Coronary artery (tissue), 2 donors: ENCODE measurements around the gene AGRP.

Experiments
- DNase-seq: peaks from one replicate; pipeline ENCODE4 v3.0.0-alpha.2; 2017; ENCODE audit warnings: low spot score
- H3K27ac ChIP-seq, 2 donors: fragments of 200-600 bp; sonication (generic); one replicate each; pipeline ENCODE4 v1.5.1; 2016 to 2019
- H3K4me3 ChIP-seq: fragments of 200-600 bp; sonication (generic); 2 replicates; pipeline ENCODE4 v1.5.1; 2016; ENCODE audit warnings: mild to moderate bottlenecking, moderate library complexity
- TF ChIP-seq, protein P1 (sequence below): fragments of 200-600 bp; sonication (generic); IDR thresholded peaks from one replicate; pipeline ENCODE4 v1.5.1; 2019; ENCODE audit warnings: antibody characterized with exemption

Gene AGRP

DNA sequence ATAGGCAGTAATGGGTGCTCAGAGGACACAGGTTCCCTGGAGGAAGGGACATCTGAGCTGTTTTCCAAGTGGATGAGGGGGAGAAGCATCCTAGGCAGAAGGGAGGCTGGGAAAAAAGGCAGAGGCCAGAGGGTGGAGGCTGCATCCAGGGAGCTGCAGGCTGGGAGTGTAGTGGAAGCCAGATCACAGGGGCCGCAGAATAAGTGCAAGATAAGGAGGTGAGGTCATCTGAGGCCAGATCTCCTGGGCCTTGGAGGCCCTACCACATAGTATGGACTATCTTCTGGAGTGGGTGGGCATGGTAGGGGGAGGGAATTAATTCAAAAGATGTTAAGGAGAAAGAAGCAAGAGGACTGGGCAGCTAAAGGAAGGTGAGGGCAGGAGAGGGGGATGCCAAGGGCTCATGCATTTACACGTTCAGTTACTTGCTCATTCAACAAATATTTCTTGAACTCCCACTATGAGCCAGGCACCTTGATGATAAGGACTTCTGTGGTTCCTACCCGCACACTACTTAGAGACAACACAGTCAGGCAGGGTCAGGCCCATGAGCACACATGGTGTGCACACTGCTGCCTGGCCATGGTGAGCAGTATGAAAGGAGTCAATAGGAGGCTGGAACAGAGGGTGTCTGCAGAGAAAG, 42.9 kb upstream of the AGRP start:
- no peak for DNase-seq
- TF ChIP-seq, protein P1, sequence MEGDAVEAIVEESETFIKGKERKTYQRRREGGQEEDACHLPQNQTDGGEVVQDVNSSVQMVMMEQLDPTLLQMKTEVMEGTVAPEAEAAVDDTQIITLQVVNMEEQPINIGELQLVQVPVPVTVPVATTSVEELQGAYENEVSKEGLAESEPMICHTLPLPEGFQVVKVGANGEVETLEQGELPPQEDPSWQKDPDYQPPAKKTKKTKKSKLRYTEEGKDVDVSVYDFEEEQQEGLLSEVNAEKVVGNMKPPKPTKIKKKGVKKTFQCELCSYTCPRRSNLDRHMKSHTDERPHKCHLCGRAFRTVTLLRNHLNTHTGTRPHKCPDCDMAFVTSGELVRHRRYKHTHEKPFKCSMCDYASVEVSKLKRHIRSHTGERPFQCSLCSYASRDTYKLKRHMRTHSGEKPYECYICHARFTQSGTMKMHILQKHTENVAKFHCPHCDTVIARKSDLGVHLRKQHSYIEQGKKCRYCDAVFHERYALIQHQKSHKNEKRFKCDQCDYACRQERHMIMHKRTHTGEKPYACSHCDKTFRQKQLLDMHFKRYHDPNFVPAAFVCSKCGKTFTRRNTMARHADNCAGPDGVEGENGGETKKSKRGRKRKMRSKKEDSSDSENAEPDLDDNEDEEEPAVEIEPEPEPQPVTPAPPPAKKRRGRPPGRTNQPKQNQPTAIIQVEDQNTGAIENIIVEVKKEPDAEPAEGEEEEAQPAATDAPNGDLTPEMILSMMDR: no peak
- no peak overlapping the region for H3K27ac ChIP-seq
- no peak overlapping the region for H3K4me3 ChIP-seq

DNA sequence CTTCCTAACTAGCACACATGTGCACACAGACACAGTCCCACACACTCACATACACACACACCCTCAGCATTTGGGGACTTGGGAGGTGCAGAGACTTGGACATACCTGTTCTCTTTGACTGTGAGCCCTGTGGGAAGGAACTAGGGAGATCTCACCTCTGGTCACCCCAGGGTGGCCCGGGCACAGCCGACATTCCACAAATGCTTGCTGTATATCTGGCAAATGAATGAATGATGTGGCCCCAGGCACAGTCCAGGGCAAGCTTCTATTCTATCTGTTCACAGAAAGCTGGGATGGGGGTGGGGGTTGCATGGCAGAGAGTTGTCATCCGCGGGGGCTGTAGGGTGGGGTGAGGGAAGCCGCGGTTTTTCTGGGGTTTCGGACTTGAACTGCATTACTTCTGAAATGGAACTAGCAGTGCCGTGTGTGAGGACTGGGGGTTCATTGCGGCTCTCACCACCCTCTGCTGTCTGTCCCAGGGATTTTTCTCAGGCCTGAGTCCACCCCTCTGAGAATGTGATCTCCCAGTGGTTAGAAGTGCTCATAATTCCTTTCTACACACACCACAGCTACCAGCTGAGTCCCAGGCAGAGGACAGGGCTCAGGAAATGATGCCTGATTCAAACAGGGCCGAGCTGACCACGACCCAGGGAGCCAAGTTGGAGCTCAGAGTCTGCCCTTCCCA, 42.0 kb upstream of the AGRP start:
- no peak for DNase-seq
- no peak overlapping the region for H3K27ac ChIP-seq
- no peak overlapping the region for H3K4me3 ChIP-seq
- TF ChIP-seq, protein P1: no peak

DNA sequence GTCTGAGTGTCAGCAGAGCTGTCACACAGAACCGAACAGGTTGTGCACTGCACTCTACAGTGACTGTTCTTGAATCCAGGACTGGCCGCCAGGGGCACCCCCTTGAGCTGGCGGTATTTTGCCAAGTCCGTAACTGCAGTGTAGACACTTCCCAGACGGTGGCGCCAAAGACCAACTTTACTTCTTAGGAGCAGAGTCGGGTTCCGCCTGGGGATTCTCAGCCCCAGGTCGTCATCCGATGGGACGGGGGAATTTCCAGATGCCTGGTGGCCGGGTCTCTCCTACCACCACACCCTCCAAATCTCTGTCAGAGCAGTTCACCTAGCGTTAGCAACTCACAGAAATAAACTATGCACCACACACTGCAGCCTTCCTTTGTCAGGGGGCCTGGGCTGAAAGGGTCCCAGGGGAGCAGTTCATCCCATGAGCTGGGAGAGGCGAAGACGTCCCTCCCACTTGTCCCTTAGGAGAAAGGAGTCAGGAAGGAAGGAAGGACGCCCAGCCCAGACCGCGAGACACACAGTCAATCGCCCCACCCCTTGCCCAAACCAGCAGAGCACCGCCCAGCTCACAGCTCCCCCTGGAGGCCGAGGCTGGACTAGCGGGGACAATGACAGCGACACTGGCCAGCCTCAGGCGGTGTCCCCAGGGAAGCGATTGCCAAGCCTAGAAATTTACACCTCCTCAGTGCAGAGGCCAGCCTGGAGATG, 37.9 kb upstream of the AGRP start:
- DNase-seq: peak; percentile 97
- peak overlapping the region; percentile 67 for H3K4me3 ChIP-seq
- TF ChIP-seq, protein P1: peak; percentile 85
- peak overlapping the region; percentile 91 for H3K27ac ChIP-seq

DNA sequence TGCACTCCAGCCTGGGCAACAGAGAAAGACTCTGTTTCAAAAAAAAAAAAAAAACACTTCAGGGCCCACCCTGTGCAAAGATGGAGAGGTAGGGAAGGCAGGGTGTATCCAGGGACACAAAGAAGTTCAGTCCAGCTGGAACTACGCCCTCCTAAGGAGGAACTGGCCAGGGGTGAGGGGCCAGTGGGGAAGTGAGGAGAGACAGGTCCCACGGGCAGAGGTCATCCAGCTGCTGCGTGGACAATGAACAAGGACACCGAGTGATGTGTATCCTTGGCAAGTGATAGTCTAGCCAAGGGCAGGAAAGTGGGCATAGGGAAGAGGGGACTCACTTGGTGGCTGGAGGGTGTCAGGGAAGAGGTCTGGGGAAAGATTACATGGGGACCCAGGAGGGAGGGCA, 35.9 kb upstream of the AGRP start:
- Histone ChIP-seq H3K27ac (no peak overlapping the region), H3K4me3 (no peak overlapping the region)
- TF ChIP-seq, protein P1: no peak
- DNase-seq: no peak

DNA sequence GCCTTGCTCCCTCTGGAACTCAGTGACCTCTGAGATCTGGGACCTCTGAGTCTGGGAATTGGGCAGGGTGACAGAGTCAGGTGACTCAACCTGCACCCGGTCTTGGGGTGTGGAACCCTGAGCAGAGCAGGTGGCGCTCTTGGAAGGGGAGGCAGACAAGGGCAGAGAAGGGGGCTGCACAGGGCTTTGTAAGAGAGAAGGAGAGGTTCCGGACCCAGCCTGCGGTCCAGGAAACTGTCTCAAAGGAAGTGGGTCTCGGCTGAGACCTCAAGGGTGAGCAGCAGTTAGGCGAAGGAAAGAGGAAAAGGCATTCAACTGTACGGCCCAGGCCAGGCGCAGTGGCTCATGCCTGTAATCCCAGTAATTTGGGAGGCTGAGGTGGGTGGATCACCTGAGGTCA, 35.3 kb upstream of the AGRP start:
- no peak overlapping the region for H3K27ac ChIP-seq
- TF ChIP-seq, protein P1: no peak
- no peak overlapping the region for H3K4me3 ChIP-seq
- no peak for DNase-seq

DNA sequence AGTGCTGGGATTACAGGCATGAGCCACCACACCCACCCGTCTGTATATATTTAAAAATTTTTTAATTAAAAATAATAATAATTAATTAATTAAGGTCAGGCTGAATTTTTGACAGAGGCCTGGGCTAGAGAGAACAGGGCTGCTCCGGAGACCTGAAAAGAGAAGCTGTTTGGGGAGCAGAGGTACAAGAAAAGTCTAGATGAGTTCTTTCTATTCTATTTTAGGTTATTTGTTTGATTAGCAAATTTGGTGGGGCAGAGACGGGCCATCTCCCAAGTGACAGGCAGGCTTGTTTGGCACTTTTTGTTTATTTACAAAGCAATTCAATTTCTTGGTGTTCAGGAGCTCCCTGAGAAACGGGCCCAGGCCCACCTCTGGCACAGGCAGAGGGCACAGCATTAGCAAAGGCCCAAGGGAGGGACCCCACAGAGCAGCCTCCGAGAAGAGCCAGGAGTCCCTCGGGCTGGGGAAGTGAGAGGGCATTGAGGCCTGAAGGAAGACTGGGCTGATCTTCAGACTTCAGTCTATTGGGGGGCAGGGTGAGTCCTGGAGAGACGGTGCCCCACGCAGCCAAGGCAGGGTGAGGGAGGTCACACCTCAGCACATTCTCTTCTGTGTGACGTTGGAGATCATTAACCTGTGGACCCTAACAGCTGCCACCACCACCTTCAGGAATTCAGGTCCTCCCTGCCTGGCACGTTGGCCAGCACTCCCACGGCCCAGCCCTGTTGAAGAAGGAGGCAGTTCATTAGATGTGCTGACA, 34.5 kb upstream of the AGRP start:
- TF ChIP-seq, protein P1: no peak
- DNase-seq: no peak
- Histone ChIP-seq H3K27ac (no peak overlapping the region), H3K4me3 (no peak overlapping the region)
